Erythroblast (primary cell): Measurements from ENCODE around the gene IRGM.

Experiments
- GATA1 ChIP-seq: IDR thresholded peaks from 2 replicates; pipeline ENCODE4 v1.6.1; 2011; ENCODE audit warnings: low read depth, mild to moderate bottlenecking, control low read depth, low read length, moderate library complexity
- POLR2A ChIP-seq: IDR thresholded peaks from 2 replicates; pipeline ENCODE4 v1.6.1; 2011; ENCODE audit warnings: mild to moderate bottlenecking, low read length

- TF ChIP-seq POLR2A (no peak), GATA1 (no peak)
Observed at GRCh38 chr5:150847334-150847695, 994 bp downstream of the IRGM start.
